ENCODE results near the gene PRR15.

Gene PRR15

GRCh38 chr7:29539471-29539870 lies 24.2 kb upstream of the PRR15 start:
- DNase-seq (ENCODE audit: insufficient read length, low spot score) (no peak), FAIRE-seq (no peak)
- no peak for TF ChIP-seq CTCF (IDR thresholded peaks at IDR 0.05; ENCODE audit: insufficient read depth, missing control alignments)

- FAIRE-seq = no peak
- TF ChIP-seq CTCF (IDR thresholded peaks at IDR 0.05; ENCODE audit: insufficient read depth, missing control alignments) = no peak
- DNase-seq (ENCODE audit: insufficient read length, low spot score) = no peak
Measured at GRCh38 chr7:29547421-29547820, 16.2 kb upstream of the PRR15 start.

- FAIRE-seq = no peak
- DNase-seq (ENCODE audit: insufficient read length, low spot score) = no peak
- no peak for TF ChIP-seq CTCF (IDR thresholded peaks at IDR 0.05; ENCODE audit: insufficient read depth, missing control alignments)
Measured at GRCh38 chr7:29548823-29549222, 14.8 kb upstream of the PRR15 start.

- no peak for DNase-seq (ENCODE audit: insufficient read length, low spot score)
- FAIRE-seq = no peak
- no peak for TF ChIP-seq CTCF (IDR thresholded peaks at IDR 0.05; ENCODE audit: insufficient read depth, missing control alignments)
Measured at GRCh38 chr7:29552392-29552791, 11.2 kb upstream of the PRR15 start.

- TF ChIP-seq CTCF (IDR thresholded peaks at IDR 0.05; ENCODE audit: insufficient read depth, missing control alignments) = no peak
Measured at GRCh38 chr7:29555061-29555460, 8.6 kb upstream of the PRR15 start.

GRCh38 chr7:29556405-29557195 lies 7.0 kb upstream of the PRR15 start:
- no peak for DNase-seq (ENCODE audit: insufficient read length, low spot score)
- no peak for TF ChIP-seq CTCF (IDR thresholded peaks at IDR 0.05; ENCODE audit: insufficient read depth, missing control alignments)
- FAIRE-seq = no peak

More at GRCh38 chr7:29555061-29555460, 8.6 kb upstream of the PRR15 start:
- no peak for DNase-seq (ENCODE audit: insufficient read length, low spot score)
- no peak for FAIRE-seq

GRCh38 chr7:29557954-29558353 lies 5.7 kb upstream of the PRR15 start:
- TF ChIP-seq CTCF (IDR thresholded peaks at IDR 0.05; ENCODE audit: insufficient read depth, missing control alignments) = no peak
- FAIRE-seq (no peak), DNase-seq (ENCODE audit: insufficient read length, low spot score) (no peak)
